A549 treated with Hydrocortisone at 1 μM for 4 hours (cell line): ENCODE data around the gene LDB3. TPM values are rescaled to one million over a fixed set of nuclear protein-coding genes. Genes with fewer than 3 reads are reported as not detected.

Experiments
- total RNA-seq: library from RNA; stranded (reverse); fragments of 200-300 nt; extraction: Qiagen RNA extraction; gene quantifications from 5 replicates; pipeline ENCODE4 v1.2.3, GENCODE V29; 2022

Gene LDB3
- 0.06 to 0.20 TPM (median 0.12 TPM) in 5 replicates for total RNA-seq

GRCh38 chr10:86668297-86669165 is at the start of gene LDB3:
TSS of gene LDB3 (plus strand) at chr10:86668511. CDS start at chr10:86668692, 181 bp downstream.

GRCh38 chr10:86654411-86655172 is 13.7 kb upstream of the LDB3 start, which contains the start of gene OPN4:
TSS of gene OPN4 (plus strand) at chr10:86654547. CDS start at chr10:86654784, 237 bp downstream.

GRCh38 chr10:86756511-86757112 is 88.3 kb downstream of the LDB3 start, which contains the start of gene BMPR1A:
TSS of gene BMPR1A (plus strand) at chr10:86756619. CDS start at chr10:86876019, 119,400 bp downstream.

Other genes starting within 250 kb of the LDB3 start
- 14.2 to 20.1 TPM (median 15.2 TPM) in 5 replicates for gene WAPL, start 146.7 kb upstream of the LDB3 start, total RNA-seq
- gene OPN4, start 14.0 kb upstream of the LDB3 start, total RNA-seq, result not detected in 5 replicates
- 20.1 to 33.1 TPM (median 23.8 TPM) in 5 replicates for gene BMPR1A, start 88.1 kb downstream of the LDB3 start, total RNA-seq